Measurements from ENCODE around the gene TTC9.

TTC9 gene

DNA sequence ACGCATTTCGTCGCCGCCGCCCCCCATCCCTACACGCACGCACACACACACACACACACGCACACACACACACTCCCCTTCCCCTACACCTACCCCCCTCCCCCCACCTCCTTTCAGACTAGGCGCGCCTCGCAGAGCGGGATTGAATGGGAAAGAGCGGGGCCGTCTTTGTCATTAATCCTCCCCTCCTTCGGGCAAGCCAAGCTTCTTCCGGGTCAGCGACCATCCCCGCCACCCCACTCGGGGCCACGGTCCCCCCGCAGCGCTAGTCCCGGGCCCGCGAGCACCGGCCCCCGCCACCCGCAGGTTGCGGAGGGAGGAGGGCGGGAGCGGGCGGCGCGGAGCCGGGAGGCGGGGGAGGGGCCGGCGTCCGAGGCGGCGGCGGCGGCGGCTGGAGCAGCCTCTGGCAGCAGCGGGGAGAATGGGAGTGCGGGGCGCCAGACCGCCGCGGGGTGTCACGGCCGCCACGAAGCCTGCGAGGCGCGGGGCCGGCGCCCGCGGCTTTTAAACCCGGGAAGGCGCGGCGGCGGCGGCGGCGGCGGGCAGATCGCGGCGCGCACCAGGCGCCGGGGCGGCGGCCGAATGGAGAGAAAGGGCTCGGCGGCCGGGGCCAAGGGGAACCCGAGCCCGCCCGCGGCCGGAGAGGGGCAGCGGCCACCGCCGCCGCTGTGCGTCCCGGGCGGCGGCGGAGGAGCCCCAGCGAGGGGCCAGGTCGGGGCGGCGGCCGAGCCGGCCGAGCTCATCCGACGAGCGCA is at the start of gene TTC9:
TSS of gene TTC9 (plus strand) at position 369 of the 755 bp plus-strand sequence. CDS start at position 583, 214 bp downstream.
- DNase-seq, result peak; percentile 51 to 53

DNA sequence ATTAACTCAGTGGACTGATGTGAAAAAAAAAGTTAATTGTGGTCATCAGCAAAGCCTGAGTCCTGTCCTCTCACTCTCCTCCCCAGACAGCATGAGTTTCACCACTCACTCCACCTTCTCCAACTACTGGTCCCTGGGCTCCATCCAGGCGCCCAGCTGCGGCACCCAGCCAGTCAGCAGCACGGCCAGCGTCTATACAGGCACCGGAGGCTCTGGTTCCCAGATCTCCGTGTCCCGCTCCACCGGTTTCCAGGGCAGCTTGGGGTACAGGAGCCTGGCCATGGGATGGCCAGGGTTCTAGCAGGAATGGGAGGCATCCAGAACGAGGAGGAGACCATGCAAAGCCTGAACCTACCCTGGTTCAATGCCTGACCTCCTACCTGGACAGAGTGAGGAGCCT is 47.3 kb upstream of the TTC9 start:
- DNase-seq, result no peak

DNA sequence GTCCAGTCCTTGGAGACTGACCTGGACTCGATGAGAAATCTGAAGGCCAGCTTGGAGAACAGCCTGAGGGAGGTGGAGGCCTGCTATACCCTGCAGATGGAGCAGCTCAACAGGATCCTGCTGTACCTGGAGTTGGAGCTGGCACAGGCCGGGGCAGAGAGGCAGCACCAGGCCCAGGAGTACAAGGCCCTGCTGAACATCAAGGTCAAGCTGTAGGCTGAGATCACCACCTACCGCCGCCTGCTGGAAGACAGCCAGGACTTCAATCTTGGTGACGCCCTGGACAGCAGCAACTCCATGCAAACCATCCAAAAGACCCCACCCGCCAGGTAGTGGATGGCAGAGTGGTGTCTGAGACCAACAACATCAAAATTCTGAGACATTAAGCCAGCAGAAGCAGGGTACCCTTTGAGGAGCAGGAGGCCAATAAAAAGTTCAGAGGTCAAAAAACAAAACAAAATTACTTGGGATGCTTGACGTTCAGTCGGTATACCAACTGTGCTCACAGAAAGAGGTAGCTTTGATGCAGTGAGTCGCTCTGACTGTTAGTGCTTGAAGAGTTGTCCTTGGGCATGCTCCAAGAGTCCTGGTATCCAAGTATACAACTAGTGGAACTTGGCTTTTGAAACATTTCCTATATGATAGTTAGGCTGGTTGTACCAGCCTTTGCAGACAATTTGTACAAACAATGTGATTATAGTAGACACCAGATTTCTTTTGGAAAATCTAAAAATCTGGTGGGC is 46.1 kb upstream of the TTC9 start:
- DNase-seq, result no peak

DNA sequence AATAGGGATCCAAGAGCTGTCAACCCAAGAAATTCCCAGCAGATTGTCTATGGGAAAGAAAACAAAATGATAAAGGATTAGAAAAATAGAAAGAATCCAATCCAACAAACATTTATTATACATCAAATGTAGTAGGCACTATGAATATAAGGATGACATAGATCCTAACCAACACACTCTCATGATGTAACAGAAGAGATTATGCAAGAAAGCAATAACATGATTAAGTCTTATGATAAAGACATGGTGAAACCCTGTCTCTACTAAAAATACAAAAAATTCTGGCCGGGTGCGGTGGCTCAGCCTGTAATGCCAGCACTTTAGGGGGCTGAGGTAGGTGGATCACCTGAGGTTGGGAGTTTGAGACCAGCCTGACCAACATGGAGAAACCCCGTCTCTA is 44.0 kb upstream of the TTC9 start:
- DNase-seq, result no peak

DNA sequence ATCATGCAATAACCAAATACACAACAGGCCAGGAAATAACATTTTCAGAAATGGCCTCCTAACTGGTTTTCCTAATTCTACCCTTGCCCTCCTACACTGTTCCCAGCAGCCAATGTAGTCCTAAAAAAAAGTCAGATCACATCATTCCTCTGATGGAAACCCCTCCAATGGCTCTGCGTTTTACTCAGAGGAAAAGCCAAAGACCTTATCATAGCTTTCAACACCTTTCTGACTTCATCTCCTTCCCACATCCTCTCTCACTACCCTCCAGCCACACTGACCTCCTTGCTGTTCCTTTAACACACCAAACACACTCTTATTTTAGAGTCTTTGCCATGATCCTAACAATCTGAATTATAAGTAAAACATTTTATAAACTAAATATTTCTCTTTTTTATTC is 42.4 kb upstream of the TTC9 start:
- DNase-seq, result no peak

DNA sequence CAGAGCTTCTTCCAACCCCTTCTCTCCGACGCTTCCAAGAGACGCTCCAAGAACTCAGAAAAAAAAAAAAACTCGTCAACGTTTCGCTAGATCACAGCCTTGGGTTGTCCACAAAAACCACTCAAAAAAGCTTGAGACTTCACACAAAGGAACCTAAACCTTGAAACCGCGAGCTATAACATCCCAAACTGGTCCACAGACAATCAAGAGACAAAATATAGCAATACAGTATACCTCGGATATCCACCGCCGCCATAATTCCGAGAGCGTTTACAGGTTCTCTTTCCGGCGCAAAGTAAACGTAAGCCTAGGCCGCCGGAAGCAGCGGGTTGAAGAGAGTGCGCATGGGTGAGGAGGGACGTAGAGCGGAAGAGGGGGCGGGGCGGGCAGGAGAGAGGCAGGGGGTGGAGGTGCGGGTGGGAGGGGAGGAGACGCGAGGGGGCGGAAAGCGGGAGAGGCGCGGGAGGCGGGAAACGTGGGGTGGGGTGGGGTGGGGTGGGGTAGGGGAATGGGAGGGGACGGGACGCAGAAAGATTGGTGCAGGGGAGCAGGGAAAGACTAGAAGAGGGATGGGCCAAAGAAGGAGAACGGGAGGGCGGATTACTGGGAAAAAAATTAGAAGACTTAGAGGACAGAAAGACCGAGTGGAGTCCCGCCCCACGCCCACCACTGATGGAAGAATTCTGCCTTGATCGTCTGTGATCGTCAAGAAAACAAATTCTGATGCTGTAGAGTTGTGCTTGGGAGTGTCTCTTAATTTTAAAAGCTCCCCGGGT is 41.1 kb upstream of the TTC9 start, which contains the start of gene MED6:
TSS of gene MED6 (minus strand) at position 274 of the 776 bp plus-strand sequence. CDS start at position 256, 18 bp downstream.
- DNase-seq, result peak; percentile 93

DNA sequence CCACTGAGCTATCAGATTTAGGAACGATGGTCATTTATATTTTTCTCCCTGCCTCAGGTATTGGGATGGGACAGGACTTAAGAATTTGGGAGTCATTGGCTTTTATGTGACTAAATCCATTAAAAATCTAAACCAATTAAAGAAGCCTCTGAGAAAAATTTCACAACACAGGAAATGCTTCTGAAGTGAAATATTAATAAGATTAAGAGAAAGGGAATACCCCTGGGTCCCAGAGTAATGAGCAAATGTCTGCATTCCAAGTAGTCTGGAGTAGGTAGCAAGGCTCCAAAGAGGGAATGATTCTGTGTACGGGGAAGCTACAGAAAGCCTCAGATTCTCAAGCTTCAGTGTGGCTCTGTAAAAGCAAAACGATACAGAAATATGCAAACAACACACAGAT is 40.6 kb upstream of the TTC9 start:
- DNase-seq, result no peak

DNA sequence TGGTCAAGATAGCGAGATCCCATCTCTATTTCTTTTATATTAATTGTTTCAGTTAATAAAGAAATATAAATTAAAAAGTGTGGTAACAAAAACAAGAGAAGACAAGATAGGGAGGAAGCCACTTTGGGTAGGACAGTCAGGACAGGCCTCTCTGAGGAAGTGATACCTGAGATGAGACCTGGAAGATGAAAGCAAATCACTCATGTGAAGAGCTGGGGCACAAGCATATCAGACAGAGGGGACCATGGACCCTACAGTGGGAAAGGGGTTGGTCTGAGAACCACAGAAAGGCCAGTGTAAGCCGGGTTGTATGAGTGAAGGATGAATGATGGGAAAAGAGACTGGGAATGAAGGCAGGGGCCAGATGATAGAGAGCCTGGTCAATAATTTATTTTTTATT is 39.5 kb upstream of the TTC9 start:
- DNase-seq, result no peak

DNA sequence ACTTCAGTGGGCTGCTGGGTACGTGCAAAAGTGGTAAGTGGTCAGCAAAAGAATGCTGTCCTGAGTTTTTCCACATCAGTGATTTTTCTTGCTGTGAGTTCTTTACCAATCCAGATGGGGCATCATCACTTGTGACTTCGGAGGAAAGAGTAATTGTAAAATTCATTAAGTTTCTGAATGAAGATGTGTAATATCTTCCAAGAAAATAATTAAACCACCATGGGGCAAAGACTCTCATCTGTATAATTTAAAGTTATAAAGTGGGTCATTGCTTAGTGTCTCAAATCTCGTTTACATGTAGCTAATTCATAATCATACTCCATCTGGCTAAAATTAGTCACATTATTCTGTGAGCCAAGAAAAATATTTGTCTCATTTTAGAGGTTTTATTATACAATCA is 30.5 kb upstream of the TTC9 start:
- DNase-seq, result no peak

DNA sequence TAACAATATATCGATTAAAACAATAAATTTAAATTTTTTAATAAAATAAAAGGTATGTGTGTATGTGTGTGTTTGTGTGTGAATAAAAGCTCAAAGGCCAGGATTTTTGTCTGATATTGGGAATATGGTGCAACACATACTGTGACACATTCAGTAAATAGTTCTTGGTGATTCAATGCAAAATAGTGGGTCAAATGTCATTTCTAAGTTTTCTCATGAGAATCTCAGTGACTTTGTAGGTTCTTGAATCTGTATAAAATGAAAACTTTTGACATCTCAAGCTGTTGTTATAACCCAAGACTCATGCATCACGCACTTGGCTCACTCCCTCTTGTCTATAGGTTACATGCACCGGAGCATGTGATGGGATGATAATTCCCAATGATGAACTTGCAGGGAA is 25.1 kb upstream of the TTC9 start:
- no peak for DNase-seq

DNA sequence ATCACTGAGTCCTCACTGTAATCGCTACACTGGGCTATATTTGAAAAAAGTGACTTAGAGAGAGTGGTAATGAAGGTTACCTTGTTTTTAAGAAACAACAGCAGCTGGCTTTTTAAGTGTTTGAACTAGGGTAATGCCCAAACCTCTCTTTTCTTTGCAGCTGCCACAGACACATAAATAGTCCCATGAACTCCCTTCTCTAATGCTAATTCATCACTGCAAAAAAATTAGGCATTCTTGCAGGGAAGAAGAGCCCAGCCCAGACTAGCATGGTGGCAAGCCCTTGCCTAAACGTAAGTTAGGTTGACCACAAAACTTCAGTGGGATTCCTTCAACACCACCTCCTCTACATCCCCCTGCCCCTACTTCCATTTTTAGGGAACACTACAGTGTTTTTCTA is 23.4 kb upstream of the TTC9 start:
- no peak for DNase-seq

DNA sequence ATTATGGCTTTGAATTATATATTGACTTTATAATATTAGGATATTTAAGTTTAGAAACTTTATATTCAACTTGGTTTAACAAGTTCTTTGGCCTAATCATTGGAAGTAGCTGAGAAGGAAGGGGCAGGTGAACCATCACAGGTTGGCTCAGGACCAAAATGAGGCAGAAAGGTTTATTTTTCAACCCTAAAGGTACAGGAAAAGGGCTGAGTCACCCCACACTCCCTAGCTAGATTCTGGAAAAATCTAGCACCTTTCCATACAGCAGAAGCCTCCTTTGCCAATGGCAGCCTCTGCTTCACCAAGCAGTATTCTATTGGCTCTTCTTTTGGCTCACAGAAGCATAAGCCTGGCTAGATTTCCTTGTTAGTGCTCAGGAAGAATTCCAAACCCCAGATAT is 22.0 kb upstream of the TTC9 start:
- DNase-seq, result no peak

DNA sequence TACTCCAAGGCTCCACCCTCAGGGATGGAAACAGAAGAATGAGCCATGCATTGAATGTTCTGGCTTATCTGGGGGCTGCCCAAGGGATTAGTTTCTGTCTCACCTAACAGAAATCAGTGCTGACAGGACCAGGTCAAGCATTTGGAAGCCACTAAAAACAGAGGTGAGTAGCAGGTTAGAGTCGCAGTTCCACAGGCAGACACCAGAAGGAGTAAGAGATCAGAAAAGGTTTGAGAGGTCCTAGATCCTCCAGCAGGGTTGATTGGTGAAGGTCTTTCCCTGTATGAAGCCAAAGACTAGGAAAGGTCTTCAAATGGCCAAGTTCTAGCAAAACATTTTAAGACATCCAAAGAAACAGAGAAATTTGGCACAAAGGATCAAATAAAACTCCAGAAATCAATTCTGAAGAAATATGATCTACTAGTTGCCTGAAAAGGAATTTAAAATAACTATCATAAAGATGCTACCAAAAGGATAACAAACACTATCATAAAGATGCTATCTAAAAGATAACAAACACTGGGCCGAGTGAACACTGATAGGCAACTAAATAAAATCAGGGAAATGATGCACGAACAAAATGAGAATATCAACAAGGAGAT is 19.5 kb upstream of the TTC9 start:
- peak; percentile 45 to 56 for DNase-seq

DNA sequence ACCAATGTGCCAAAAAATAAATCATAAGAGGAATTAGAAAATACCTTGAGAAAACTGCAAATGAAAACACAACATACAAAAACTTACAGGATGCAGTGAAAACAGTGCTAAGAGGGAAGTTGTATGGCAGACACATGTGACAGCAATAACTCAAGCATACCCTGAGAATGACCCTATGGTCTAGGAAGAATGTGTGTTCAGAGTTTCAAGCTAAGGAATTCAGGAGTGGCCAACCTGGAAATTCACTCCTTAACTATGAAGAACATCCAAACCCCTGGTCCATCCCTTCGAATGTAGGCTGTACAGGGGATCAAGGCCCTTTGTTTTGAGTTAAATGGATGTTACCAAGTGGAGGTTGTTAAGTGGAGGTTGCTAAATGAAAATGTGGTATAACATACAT is 16.7 kb upstream of the TTC9 start:
- no peak for DNase-seq

DNA sequence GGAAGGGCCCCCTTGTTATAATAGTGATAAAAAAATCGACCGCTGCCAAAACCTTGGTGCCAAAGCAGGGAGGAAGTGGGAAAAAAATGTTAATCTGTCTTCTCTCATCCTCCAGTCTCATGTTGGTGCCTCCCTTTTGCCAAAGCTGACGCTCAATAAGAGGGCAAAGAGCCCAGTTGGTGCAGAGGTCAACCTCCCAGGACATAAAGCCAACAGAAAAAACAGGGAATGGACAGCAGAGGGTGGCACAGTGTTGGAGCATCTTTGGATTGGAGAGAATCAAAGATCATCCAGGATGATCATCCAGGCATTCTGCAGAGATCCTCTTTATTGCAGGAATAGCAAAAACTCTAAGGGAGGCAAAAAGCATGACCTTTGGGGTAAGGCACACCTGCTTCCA is 9.8 kb upstream of the TTC9 start:
- no peak for DNase-seq

DNA sequence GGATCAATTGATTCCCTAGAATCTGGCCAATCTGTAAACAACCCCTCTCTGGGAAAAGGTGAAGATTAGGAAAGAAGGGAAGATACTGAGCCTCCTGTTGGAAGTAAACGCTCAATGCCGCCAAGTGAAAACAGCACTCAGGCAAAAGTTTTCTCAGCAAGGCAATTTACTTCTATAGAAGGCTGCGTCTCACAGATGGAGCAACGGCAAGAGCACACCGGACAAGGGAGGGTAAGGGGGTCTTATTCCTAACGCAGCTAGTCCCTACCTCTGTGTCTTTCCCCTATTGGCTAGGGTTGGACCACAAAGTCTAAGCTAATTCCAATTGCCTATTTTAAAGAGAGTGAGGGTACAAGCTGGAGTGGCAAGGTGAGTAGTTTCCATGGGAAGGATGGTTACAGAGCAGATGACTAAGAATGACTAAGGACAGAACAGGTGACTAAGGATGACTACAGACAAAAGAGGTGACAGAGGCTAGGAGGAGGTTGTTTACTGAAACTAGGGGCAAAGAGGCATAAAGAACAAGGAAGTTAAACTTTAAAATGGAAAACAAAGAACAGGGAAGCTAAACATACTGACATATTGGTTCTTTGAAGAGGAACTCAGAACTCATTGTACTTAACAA is 5.6 kb upstream of the TTC9 start:
- no peak for DNase-seq

DNA sequence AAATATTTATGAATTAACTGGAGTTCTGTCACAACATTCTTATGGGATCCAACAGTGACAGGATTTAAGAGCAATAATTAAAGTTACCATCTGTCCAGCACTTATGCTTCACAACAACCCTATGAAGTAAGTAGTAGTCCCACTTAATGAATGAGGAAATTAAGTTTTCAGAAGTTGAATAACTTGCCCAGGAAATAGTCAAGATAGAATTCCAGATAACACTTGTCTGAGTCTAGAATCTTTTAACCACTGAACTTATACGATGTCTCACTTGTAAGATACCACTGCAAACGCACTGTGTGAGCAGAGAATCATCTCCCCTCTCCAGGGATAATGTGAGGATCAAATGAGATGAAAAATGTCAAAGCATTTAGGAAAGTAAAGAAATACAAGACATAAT is 3.3 kb upstream of the TTC9 start:
- DNase-seq, result no peak

DNA sequence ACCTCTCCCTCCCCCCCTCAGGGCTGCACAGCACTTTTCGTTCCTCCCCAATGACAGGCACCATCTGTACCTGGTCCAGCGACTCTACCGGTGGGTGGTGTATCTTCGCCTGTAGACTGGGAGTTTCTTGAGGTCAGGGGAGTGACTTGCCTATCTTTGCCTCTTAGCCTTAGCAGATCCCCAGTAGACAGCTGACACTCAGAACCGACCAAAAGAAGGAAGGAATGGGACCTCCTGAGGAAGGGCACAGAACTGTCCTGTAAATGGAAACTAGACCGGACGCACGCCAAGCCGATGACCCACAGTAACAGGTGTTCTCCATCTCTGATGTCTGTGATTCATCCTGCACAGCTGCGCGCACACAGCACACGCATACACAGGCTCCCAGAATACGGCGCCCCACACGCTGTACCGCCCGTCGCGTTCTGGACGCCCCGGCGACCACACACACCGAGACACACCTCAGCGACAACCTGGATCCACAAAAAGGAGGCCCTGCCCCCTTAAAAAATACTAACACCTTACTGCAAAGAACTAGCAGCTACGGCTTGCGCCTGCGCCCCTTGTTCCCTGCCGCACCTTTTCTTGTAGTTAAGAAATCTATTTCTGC is 673 bp upstream of the TTC9 start:
- DNase-seq, result peak; percentile 51 to 59

DNA sequence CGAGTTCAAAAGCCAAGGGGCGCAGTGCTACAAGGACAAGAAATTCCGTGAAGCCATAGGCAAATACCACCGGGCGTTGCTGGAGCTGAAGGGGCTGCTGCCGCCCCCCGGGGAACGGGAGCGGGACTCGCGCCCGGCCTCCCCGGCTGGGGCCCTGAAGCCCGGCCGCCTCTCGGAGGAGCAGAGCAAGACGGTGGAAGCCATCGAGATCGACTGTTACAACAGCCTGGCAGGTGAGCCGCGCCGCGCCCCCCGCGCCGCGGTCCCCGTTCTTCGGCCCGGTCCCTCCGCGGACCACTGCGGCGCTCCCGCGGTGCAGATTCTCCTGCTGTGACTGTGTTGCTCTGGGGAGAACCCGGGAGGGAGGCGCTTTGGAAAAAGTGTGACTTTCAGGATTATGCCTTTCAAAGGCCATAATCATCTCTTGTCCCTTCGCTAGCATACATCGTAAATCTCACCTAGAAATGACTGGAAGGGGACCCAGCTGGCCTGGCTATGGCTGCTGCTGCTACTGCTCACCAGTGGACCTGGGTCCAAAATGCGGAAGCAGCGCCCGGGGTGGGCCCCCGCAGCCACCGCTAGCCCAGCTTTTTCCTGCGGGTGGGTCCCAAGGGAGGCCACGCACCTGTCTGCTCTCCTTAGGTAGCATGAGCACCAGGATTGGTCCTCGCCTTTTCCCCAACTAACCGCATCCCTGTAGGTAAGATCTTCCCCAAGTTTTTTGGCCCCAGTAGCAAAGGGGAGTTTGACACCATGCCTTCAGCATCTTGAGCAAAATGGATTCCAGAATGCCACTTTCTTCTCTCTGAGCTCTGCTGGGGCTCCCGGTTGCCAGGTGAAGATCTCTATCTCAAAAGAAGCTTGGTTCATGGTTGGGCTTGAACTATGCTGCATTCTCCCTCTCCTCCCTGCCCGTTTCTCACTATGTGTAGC is 853 bp downstream of the TTC9 start:
- DNase-seq, result peak; percentile 34 to 47

DNA sequence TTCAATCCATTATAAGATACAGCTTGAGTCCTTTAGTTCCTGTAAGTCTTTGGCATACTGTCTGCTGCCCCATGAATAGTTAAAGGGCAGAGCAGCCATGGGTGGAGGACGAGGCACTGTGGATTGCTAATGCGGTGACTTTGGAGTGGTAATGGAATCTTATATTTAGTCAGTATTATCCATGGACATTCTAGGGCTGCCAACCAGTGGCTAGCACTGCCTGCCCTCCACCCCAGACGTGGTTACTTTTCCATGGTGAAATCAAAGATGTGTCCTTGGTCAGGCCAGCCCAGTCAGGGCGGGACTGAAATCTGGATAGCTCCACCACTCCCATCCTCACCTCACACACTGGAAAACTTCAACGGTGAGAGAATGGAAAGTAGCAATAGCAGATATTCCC is 2.3 kb downstream of the TTC9 start:
- no peak for DNase-seq

DNA sequence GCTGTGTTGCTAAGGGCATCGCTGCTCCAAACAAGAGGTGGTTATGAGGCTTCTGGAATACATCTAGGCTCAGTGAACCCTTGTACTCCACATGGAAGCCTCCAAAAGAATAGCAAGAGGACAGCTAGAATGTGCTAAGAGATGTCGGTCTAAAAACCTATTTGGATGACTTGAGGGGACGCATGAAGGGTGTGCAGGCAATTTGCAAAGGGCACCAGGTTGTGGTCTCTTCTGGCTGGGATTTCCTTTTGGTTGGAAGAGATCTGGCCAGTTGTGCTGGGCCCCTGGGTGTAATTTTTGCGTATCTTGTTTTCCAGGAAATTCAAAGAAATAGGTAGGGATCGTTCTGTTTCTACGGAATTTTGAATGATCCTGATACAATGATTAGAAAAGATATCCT is 4.2 kb downstream of the TTC9 start:
- no peak for DNase-seq
